Measurements from ENCODE around the gene RGS3.

GRCh38 chr9:113542741-113543140 lies 79.2 kb downstream of the RGS3 start:
- no peak for TF ChIP-seq CTCF (IDR thresholded peaks at IDR 0.05 in 2 of 3, conservative IDR thresholded peaks at IDR 0.05 in 1 of 3; ENCODE audit: borderline replicate concordance in 1 of 3, insufficient read depth in 1 of 3, low read depth in 2 of 3, low read length in 2 of 3)
- TF ChIP-seq POLR2A (IDR thresholded peaks at IDR 0.05; ENCODE audit: borderline replicate concordance, extremely low read depth, insufficient read depth, insufficient read length): no peak
- no peak for TF ChIP-seq EGR1 (IDR thresholded peaks at IDR 0.05; ENCODE audit: low read depth)
- no peak for TF ChIP-seq EZH2phosphoT487 (IDR thresholded peaks at IDR 0.05; ENCODE audit: borderline replicate concordance)
- TF ChIP-seq, protein P1, sequence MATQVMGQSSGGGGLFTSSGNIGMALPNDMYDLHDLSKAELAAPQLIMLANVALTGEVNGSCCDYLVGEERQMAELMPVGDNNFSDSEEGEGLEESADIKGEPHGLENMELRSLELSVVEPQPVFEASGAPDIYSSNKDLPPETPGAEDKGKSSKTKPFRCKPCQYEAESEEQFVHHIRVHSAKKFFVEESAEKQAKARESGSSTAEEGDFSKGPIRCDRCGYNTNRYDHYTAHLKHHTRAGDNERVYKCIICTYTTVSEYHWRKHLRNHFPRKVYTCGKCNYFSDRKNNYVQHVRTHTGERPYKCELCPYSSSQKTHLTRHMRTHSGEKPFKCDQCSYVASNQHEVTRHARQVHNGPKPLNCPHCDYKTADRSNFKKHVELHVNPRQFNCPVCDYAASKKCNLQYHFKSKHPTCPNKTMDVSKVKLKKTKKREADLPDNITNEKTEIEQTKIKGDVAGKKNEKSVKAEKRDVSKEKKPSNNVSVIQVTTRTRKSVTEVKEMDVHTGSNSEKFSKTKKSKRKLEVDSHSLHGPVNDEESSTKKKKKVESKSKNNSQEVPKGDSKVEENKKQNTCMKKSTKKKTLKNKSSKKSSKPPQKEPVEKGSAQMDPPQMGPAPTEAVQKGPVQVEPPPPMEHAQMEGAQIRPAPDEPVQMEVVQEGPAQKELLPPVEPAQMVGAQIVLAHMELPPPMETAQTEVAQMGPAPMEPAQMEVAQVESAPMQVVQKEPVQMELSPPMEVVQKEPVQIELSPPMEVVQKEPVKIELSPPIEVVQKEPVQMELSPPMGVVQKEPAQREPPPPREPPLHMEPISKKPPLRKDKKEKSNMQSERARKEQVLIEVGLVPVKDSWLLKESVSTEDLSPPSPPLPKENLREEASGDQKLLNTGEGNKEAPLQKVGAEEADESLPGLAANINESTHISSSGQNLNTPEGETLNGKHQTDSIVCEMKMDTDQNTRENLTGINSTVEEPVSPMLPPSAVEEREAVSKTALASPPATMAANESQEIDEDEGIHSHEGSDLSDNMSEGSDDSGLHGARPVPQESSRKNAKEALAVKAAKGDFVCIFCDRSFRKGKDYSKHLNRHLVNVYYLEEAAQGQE (IDR thresholded peaks at IDR 0.05; ENCODE audit: low read depth): no peak
- TF ChIP-seq CEBPB (IDR thresholded peaks at IDR 0.05; ENCODE audit: low read depth): no peak
- TF ChIP-seq ZNF274 (IDR thresholded peaks at IDR 0.05; ENCODE audit: low read depth, low read length): no peak
- TF ChIP-seq YY1 (IDR thresholded peaks at IDR 0.05; ENCODE audit: extremely low read depth, insufficient replicate concordance, low read depth, low read length): no peak
- no peak for TF ChIP-seq POLR2AphosphoS5 (IDR thresholded peaks at IDR 0.05; ENCODE audit: low read depth, low read length)
- no peak for TF ChIP-seq EZH2 (IDR thresholded peaks at IDR 0.05)
